NCI-H82 treated with DMSO at 0.1 percent for 48 hours (cell line): ENCODE measurements around the gene TCTA.
A peak's percentile ranks its signal among the peaks of the same experiment; 100 is the strongest.
"Not testable (repeated sequence)": the region's sequence is repeated elsewhere in the genome, so short reads cannot be mapped to it uniquely, and the experiment has no call there.

Source experiments
- DNase-seq: peaks from one replicate; lab custom pipeline; 2025; ENCODE audit not compliant: unreplicated experiment; lab: John Stamatoyannopoulos, UW

TCTA gene

GRCh38 chr3:49411968-49412631 is at the start of gene TCTA, which contains the start of gene RHOA:
TSS of gene TCTA (plus strand) at chr3:49412423. CDS start at chr3:49412427, 4 bp downstream.
TSS of gene RHOA (minus strand) at chr3:49411976. CDS start at chr3:49375589, 36,387 bp downstream.
- peak; percentile 96 for DNase-seq

GRCh38 chr3:49362561-49362960 is 49.7 kb upstream of the TCTA start:
- no peak for DNase-seq

- DNase-seq = no peak
Observed at GRCh38 chr3:49370585-49371290, 41.5 kb upstream of the TCTA start.

GRCh38 chr3:49371946-49372345 is 40.3 kb upstream of the TCTA start:
- DNase-seq = no peak

- DNase-seq = no peak
Observed at GRCh38 chr3:49377483-49377882, 34.7 kb upstream of the TCTA start.

- no peak for DNase-seq
Observed at GRCh38 chr3:49378249-49378895, 33.9 kb upstream of the TCTA start.

GRCh38 chr3:49383387-49383786 is 28.8 kb upstream of the TCTA start:
- no peak for DNase-seq

- DNase-seq = no peak
Observed at GRCh38 chr3:49385617-49386016, 26.6 kb upstream of the TCTA start.

GRCh38 chr3:49386056-49386756 is 26.0 kb upstream of the TCTA start:
- no peak for DNase-seq

- no peak for DNase-seq
Observed at GRCh38 chr3:49387721-49388120, 24.5 kb upstream of the TCTA start.

GRCh38 chr3:49388289-49388820 is 23.9 kb upstream of the TCTA start:
- DNase-seq = no peak

- no peak for DNase-seq
Observed at GRCh38 chr3:49389297-49389696, 22.9 kb upstream of the TCTA start.

GRCh38 chr3:49391310-49391709 is 20.9 kb upstream of the TCTA start:
- not testable (repeated sequence) for DNase-seq

- DNase-seq = peak; percentile 87
Observed at GRCh38 chr3:49397470-49397869, 14.8 kb upstream of the TCTA start.

- no peak for DNase-seq
Observed at GRCh38 chr3:49399461-49399860, 12.8 kb upstream of the TCTA start.

- DNase-seq = no peak
Observed at GRCh38 chr3:49401766-49402165, 10.5 kb upstream of the TCTA start.

- DNase-seq = no peak
Observed at GRCh38 chr3:49403891-49404290, 8.3 kb upstream of the TCTA start.

GRCh38 chr3:49405570-49405969 is 6.7 kb upstream of the TCTA start:
- not testable (repeated sequence) for DNase-seq

GRCh38 chr3:49406571-49407565 is 5.4 kb upstream of the TCTA start:
- DNase-seq = no peak
